ENCODE results near the gene LMX1A. TPM values are rescaled to one million over a fixed set of nuclear protein-coding genes. Genes with fewer than 3 reads are reported as not detected.

LMX1A gene
- polyA plus RNA-seq, 1 donor (not counting 4 experiments of a cell fraction or from before 2014, with no cell fraction given) = not detected

- Histone ChIP-seq H3K27me3 (ENCODE audit: control insufficient read depth, extremely low read depth, insufficient read depth, low read length) (peaks cover 27% of the 10 kb centered on the region), H3K4me2 (ENCODE audit: control insufficient read depth, extremely low read depth, insufficient read depth, low read depth, low read length) (no peak overlapping the region), H3K4me1 (ENCODE audit: control insufficient read depth, extremely low read depth, insufficient read depth, low read length) (no peaks in the 10 kb centered on the region), H3K9me1 (ENCODE audit: control insufficient read depth, extremely low read depth, insufficient read depth, low read length) (no peaks in the 10 kb centered on the region), H3K4me3 (ENCODE audit: control insufficient read depth in 2 of 3, extremely low read depth in 1 of 3, insufficient read depth in 2 of 3, low read depth in 1 of 3, low read length in 3 of 3) (no peak overlapping the region), H2AFZ (ENCODE audit: control insufficient read depth, low read length) (no peak overlapping the region), H3K36me3 (ENCODE audit: control insufficient read depth in 2 of 2, extremely low read depth in 1 of 2, insufficient read depth in 2 of 2, low read length in 2 of 2) (no peaks in the 10 kb centered on the region), H3K9ac (ENCODE audit: control insufficient read depth, extremely low read depth, insufficient read depth, low read length) (no peak overlapping the region), H3K9me3 (ENCODE audit: control insufficient read depth, low read depth, low read length) (no peaks in the 10 kb centered on the region), H4K20me1 (ENCODE audit: control insufficient read depth, extremely low read depth, insufficient read depth, low read length) (no peaks in the 10 kb centered on the region), H3K27ac (ENCODE audit: control insufficient read depth, insufficient read depth, low read length) (no peak overlapping the region), H3K79me2 (ENCODE audit: control insufficient read depth, insufficient read depth, low read length) (no peaks in the 10 kb centered on the region)
- DNase-seq (ENCODE audit: low read depth, low spot score) (no peak), FAIRE-seq (no peak)
- dilution Hi-C loops (cut with MboI; ENCODE audit: extremely low pct_ligation_motif_present, low sequenced_read_pairs) = no loop called here
- TF ChIP-seq EZH2 (IDR thresholded peaks at IDR 0.05; ENCODE audit: low read length) = no peak
- TF ChIP-seq, protein P1, sequence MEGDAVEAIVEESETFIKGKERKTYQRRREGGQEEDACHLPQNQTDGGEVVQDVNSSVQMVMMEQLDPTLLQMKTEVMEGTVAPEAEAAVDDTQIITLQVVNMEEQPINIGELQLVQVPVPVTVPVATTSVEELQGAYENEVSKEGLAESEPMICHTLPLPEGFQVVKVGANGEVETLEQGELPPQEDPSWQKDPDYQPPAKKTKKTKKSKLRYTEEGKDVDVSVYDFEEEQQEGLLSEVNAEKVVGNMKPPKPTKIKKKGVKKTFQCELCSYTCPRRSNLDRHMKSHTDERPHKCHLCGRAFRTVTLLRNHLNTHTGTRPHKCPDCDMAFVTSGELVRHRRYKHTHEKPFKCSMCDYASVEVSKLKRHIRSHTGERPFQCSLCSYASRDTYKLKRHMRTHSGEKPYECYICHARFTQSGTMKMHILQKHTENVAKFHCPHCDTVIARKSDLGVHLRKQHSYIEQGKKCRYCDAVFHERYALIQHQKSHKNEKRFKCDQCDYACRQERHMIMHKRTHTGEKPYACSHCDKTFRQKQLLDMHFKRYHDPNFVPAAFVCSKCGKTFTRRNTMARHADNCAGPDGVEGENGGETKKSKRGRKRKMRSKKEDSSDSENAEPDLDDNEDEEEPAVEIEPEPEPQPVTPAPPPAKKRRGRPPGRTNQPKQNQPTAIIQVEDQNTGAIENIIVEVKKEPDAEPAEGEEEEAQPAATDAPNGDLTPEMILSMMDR (optimal IDR thresholded peaks at IDR 0.05 in 1 of 3, IDR thresholded peaks at IDR 0.05 in 1 of 3, conservative IDR thresholded peaks at IDR 0.05 in 1 of 3; ENCODE audit: extremely low read depth in 1 of 3, insufficient read depth in 2 of 3, low read length in 3 of 3) = no peak
Measured at GRCh38 chr1:165281207-165281901, 75.2 kb downstream of the LMX1A start.

- H3K9ac ChIP-seq (ENCODE audit: control insufficient read depth, extremely low read depth, insufficient read depth, low read length) = no peak overlapping the region
- H3K4me2 ChIP-seq (ENCODE audit: control insufficient read depth, extremely low read depth, insufficient read depth, low read depth, low read length) = no peak overlapping the region
- no peaks in the 10 kb centered on the region for H3K36me3 ChIP-seq (ENCODE audit: control insufficient read depth in 2 of 2, extremely low read depth in 1 of 2, insufficient read depth in 2 of 2, low read length in 2 of 2)
- H2AFZ ChIP-seq (ENCODE audit: control insufficient read depth, low read length) = no peak overlapping the region
- no peaks in the 10 kb centered on the region for H4K20me1 ChIP-seq (ENCODE audit: control insufficient read depth, extremely low read depth, insufficient read depth, low read length)
- H3K4me1 ChIP-seq (ENCODE audit: control insufficient read depth, extremely low read depth, insufficient read depth, low read length) = no peaks in the 10 kb centered on the region
- H3K27me3 ChIP-seq (ENCODE audit: control insufficient read depth, extremely low read depth, insufficient read depth, low read length) = peaks cover 29% of the 10 kb centered on the region
- no peaks in the 10 kb centered on the region for H3K79me2 ChIP-seq (ENCODE audit: control insufficient read depth, insufficient read depth, low read length)
- DNase-seq (ENCODE audit: low read depth, low spot score) (no peak), FAIRE-seq (no peak)
- H3K9me3 ChIP-seq (ENCODE audit: control insufficient read depth, low read depth, low read length) = no peaks in the 10 kb centered on the region
- TF ChIP-seq EZH2 (IDR thresholded peaks at IDR 0.05; ENCODE audit: low read length) = no peak
- TF ChIP-seq, protein P1 (optimal IDR thresholded peaks at IDR 0.05 in 1 of 3, IDR thresholded peaks at IDR 0.05 in 1 of 3, conservative IDR thresholded peaks at IDR 0.05 in 1 of 3; ENCODE audit: extremely low read depth in 1 of 3, insufficient read depth in 2 of 3, low read length in 3 of 3) = no peak
- no peak overlapping the region for H3K27ac ChIP-seq (ENCODE audit: control insufficient read depth, insufficient read depth, low read length)
- dilution Hi-C loops (cut with MboI; ENCODE audit: extremely low pct_ligation_motif_present, low sequenced_read_pairs) = no loop called here
- no peak overlapping the region for H3K4me3 ChIP-seq (ENCODE audit: control insufficient read depth in 2 of 3, extremely low read depth in 1 of 3, insufficient read depth in 2 of 3, low read depth in 1 of 3, low read length in 3 of 3)
- H3K9me1 ChIP-seq (ENCODE audit: control insufficient read depth, extremely low read depth, insufficient read depth, low read length) = no peaks in the 10 kb centered on the region
Measured at GRCh38 chr1:165279882-165280281, 76.6 kb downstream of the LMX1A start.

Data from keratinocyte (primary cell).